ENCODE measurements around the gene RBAK.
"Not testable (repeated sequence)": the region's sequence is repeated elsewhere in the genome, so short reads cannot be mapped to it uniquely, and the experiment has no call there.

DNA sequence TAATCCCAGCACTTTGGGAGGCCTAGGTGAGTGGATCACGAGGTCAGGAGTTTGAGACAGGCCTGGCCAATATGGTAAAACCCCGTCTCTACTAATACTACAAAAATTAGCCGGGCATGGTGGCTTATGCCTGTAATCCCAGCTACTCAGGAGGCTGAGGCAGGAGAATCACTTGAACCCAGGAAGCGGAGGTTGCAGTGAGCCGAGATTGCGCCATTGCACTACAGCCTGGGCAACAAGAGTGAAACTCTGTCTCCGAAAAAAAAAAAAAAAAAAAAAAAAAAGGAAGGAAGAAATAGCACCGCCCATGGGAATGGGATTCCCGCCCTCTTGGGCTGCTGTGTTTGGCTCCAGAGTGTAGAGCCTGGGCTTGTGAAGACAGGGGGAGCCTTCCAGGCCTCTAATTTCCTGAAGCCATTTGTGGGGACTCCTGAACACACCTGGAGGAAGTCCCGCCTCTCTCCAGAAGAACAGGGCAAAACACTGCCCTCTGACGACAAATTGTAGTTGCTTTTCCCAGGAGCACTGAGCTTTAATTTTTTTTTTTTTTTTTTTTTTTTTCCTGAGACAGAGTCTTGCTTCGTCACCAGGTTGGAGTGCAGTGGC lies 42.7 kb downstream of the RBAK start:
- not testable (repeated sequence) for TF ChIP-seq EZH2 (IDR thresholded peaks at IDR 0.05; ENCODE audit: insufficient read depth, poor library complexity, severe bottlenecking); EZH2phosphoT487 (IDR thresholded peaks at IDR 0.05; ENCODE audit: insufficient read depth, low read depth)

All from GM23248 (cell line).